ENCODE measurements around the gene QRICH1.

DNA sequence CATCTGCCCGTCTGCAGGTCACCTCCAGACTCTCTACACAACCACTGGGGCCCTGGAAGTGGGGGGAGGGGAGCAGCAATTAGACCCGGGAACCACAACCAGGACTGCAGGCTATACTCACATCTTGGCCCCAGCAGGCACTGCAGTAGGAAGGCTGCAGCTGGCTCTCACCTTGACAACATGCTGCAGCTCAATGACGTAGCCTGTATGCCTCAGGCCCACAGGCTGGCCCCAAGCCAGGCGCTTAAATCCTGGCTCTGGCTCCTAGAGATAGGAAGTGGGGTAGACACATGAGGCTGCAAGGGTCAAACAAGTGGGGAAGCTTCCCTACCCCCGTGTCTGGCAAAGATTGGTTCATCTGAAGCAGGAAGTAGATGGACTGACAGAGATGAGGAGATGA, 4.6 kb upstream of the QRICH1 start:
- TF ChIP-seq, protein P1, sequence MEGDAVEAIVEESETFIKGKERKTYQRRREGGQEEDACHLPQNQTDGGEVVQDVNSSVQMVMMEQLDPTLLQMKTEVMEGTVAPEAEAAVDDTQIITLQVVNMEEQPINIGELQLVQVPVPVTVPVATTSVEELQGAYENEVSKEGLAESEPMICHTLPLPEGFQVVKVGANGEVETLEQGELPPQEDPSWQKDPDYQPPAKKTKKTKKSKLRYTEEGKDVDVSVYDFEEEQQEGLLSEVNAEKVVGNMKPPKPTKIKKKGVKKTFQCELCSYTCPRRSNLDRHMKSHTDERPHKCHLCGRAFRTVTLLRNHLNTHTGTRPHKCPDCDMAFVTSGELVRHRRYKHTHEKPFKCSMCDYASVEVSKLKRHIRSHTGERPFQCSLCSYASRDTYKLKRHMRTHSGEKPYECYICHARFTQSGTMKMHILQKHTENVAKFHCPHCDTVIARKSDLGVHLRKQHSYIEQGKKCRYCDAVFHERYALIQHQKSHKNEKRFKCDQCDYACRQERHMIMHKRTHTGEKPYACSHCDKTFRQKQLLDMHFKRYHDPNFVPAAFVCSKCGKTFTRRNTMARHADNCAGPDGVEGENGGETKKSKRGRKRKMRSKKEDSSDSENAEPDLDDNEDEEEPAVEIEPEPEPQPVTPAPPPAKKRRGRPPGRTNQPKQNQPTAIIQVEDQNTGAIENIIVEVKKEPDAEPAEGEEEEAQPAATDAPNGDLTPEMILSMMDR (IDR thresholded peaks at IDR 0.05 in 4 of 5, conservative IDR thresholded peaks at IDR 0.05 in 1 of 5), result no peak
- no peak for TF ChIP-seq POLR2A (IDR thresholded peaks at IDR 0.05)

All from gastrocnemius medialis (tissue), 4 donors.